Karpas-422 (cell line): Measurements from ENCODE around the gene SIPA1. TPM values are rescaled to one million over a fixed set of nuclear protein-coding genes. Genes with fewer than 3 reads are reported as not detected.

Experiments used
- DNase-seq: peaks from one replicate; pipeline ENCODE4 v3.0.0-alpha.2; 2015
- H2AFZ ChIP-seq: fragments of 200-600 bp; sonication (generic); 2 replicates; pipeline ENCODE4 v1.6.1; 2014; ENCODE audit warnings: antibody characterized with exemption, low read length, mixed read lengths
- H3K27ac ChIP-seq: fragments of 200-600 bp; sonication (generic); 2 replicates; pipeline ENCODE4 v1.5.1; 2014; ENCODE audit warnings: mild to moderate bottlenecking, low read length, moderate library complexity
- H3K27me3 ChIP-seq: fragments of 200-600 bp; sonication (generic); 2 replicates; pipeline ENCODE4 v1.6.1; 2014; ENCODE audit warnings: low read length, mixed read lengths
- H3K36me3 ChIP-seq: fragments of 200-600 bp; sonication (generic); 2 replicates; pipeline ENCODE4 v1.6.1; 2014; ENCODE audit warnings: low read length, mixed read lengths; ENCODE audit not compliant: insufficient read depth
- H3K4me1 ChIP-seq: fragments of 200-600 bp; sonication (generic); 2 replicates; pipeline ENCODE4 v1.6.1; 2014; ENCODE audit warnings: mild to moderate bottlenecking, low read length, mixed read lengths
- H3K4me2 ChIP-seq: fragments of 200-600 bp; sonication (generic); 2 replicates; pipeline ENCODE4 v1.6.1; 2014; ENCODE audit warnings: low read length, low read depth, mild to moderate bottlenecking; ENCODE audit not compliant: poor library complexity, severe bottlenecking
- H3K4me3 ChIP-seq: fragments of 200-600 bp; sonication (generic); 2 replicates; pipeline ENCODE4 v1.5.1; 2014; ENCODE audit warnings: mild to moderate bottlenecking, antibody characterized with exemption, low read length, mixed read lengths
- H3K79me2 ChIP-seq: fragments of 200-600 bp; sonication (generic); 2 replicates; pipeline ENCODE4 v1.6.1; 2014; ENCODE audit warnings: mild to moderate bottlenecking, low read length, mixed read lengths
- H3K9ac ChIP-seq: fragments of 200-600 bp; sonication (generic); 2 replicates; pipeline ENCODE4 v1.6.0; 2014; ENCODE audit warnings: low read length
- H3K9me2 ChIP-seq: fragments of 200-600 bp; sonication (generic), shearing (Covaris generic); replicated peaks from 2 replicates; pipeline ENCODE4 v1.6.0; 2014; ENCODE audit warnings: mild to moderate bottlenecking, low read length, moderate library complexity; ENCODE audit not compliant: insufficient read depth
- H3K9me3 ChIP-seq: fragments of 300-700, 200-600 bp; sonication (generic); 2 replicates; pipeline ENCODE4 v1.6.1; 2014; ENCODE audit warnings: low read length, mixed read lengths
- H4K20me1 ChIP-seq: fragments of 200-600 bp; sonication (generic); 2 replicates; pipeline ENCODE4 v1.6.1; 2014; ENCODE audit warnings: mild to moderate bottlenecking, antibody characterized with exemption, low read length, low read depth; ENCODE audit not compliant: insufficient read depth
- total RNA-seq: library from RNA; depleted of rRNA; stranded (reverse); fragments of >200 nt; shearing (Covaris generic); gene quantifications from 2 replicates; pipeline ENCODE4 v1.2.3, GENCODE V29; 2014; ENCODE audit warnings: low replicate concordance

The SIPA1 gene
- total RNA-seq, 1 experiment from 2014 or later, result 74.6 TPM

DNA sequence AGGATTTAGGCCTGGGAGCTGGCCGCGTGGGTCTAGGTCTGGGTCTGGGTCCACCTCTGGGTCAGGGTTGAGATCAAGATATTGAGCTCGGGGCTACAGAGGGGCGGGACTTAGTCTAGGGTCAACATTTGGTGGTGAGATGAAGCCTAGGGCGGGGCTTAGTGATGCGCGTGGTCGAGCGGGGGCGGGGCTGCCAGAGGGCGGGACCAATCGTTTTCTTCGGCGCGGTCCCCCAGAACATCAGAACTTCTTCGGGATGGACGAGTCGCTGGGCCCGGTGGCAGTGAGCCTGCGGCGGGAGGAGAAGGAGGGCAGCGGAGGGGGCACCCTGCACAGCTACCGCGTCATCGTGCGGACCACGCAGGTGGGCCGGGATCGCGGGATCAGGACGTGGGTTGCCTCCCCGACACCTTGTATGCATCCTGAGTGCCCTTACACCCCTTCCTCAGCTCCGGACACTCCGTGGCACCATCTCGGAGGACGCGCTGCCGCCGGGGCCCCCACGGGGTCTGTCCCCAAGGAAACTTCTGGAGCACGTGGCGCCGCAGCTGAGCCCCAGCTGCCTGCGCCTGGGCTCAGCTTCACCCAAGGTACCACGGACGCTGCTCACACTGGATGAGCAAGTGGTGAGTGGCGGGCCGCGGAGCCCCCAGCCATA lies 4.2 kb downstream of the SIPA1 start:
- 0 out of 2 replicates have a peak, but pooled peaks cover 9% of the 10 kb centered on the region for H3K36me3 ChIP-seq
- H3K9me3 ChIP-seq, result no peaks in the 10 kb centered on the region
- H3K79me2 ChIP-seq, result peaks cover 30% of the 10 kb centered on the region
- H2AFZ ChIP-seq, result no peak overlapping the region
- peak; percentile 82 for DNase-seq
- H3K9ac ChIP-seq, result peak overlapping the region; percentile 92
- peak overlapping the region; percentile 89 for H3K4me3 ChIP-seq
- peak overlapping the region; percentile 99 for H3K27ac ChIP-seq
- no peaks in the 10 kb centered on the region for H3K27me3 ChIP-seq
- H3K4me2 ChIP-seq, result peak overlapping the region; percentile 95
- peaks cover 4% of the 10 kb centered on the region; the same call in 1 of the 2 replicates for H4K20me1 ChIP-seq
- H3K4me1 ChIP-seq, result peaks cover 53% of the 10 kb centered on the region
- no peaks in the 10 kb centered on the region for H3K9me2 ChIP-seq

DNA sequence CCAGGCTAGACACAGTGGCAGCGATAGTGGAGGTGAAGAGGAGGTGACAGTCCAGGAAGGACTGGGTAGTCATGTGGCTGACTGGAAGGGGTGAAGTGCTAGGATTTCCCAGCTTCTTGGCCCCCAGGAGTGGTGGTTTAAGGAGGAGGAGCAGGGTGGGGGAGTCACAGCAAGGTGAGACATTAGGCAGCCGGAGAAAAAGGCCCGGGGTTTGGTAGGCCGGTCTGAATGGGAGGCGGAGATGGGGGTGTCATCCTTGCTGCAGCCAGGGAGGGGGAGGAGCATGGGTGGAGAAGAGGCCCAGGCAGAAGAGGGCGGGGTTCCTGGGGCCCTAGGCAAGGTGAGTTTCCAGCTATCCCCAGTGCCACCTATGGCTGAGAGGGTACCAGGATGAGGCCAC lies 6.1 kb downstream of the SIPA1 start:
- peaks cover 4% of the 10 kb centered on the region; the same call in 1 of the 2 replicates for H4K20me1 ChIP-seq
- H3K79me2 ChIP-seq, result peaks cover 30% of the 10 kb centered on the region
- H3K27me3 ChIP-seq, result no peaks in the 10 kb centered on the region
- H3K9me3 ChIP-seq, result no peaks in the 10 kb centered on the region
- H3K36me3 ChIP-seq, result 0 out of 2 replicates have a peak, but pooled peaks cover 9% of the 10 kb centered on the region
- H3K9ac ChIP-seq, result no peak overlapping the region
- H3K27ac ChIP-seq, result no peak overlapping the region
- H2AFZ ChIP-seq, result no peak overlapping the region
- no peak overlapping the region for H3K4me2 ChIP-seq
- DNase-seq, result no peak
- peaks cover 39% of the 10 kb centered on the region for H3K4me1 ChIP-seq
- no peak overlapping the region for H3K4me3 ChIP-seq
- H3K9me2 ChIP-seq, result no peaks in the 10 kb centered on the region

DNA sequence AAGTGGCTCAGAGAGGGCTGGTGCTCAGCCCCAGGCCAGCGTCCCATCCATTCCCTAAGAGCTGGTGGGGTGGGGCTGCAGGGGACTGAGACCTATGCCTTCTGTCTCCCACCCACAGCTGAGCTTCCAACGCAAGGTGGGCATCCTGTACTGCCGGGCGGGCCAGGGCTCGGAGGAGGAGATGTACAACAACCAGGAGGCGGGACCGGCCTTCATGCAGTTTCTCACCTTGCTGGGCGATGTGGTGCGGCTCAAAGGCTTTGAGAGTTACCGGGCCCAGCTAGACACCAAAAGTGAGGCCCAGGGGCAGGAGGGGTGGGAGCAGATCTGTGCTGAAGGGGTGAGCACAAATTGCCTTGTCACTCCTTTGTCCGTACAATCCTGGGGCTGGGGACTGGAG lies 6.9 kb downstream of the SIPA1 start:
- Histone ChIP-seq H4K20me1 (peaks cover 4% of the 10 kb centered on the region; the same call in 1 of the 2 replicates), H3K9me3 (no peaks in the 10 kb centered on the region), H3K4me1 (peaks cover 30% of the 10 kb centered on the region), H3K36me3 (0 out of 2 replicates have a peak, but pooled peaks cover 9% of the 10 kb centered on the region), H3K4me2 (no peak overlapping the region), H3K9me2 (no peaks in the 10 kb centered on the region), H2AFZ (no peak overlapping the region), H3K27ac (no peak overlapping the region), H3K4me3 (no peak overlapping the region), H3K79me2 (peaks cover 30% of the 10 kb centered on the region), H3K27me3 (no peaks in the 10 kb centered on the region), H3K9ac (no peak overlapping the region)
- DNase-seq, result no peak

DNA sequence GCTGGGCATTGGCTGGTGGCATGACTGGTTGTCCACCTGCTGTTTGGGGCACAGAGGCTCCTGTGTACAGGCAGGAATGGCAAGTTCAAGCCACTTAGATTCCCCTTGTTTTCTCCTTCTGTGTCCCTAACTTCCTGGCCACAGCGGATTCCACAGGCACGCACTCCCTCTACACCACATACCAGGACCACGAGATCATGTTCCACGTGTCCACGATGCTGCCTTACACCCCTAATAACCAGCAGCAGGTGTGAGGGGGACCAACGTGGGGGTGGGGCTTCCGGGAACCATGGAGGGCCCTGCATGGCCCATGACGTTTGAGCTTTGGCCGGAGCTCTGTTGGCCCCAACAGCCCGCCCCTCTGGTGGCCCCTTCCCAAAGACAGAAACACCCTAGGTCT lies 7.8 kb downstream of the SIPA1 start:
- Histone ChIP-seq H3K4me3 (no peak overlapping the region), H3K9me2 (no peaks in the 10 kb centered on the region), H4K20me1 (peaks cover 4% of the 10 kb centered on the region; the same call in 1 of the 2 replicates), H3K9ac (no peak overlapping the region), H3K27ac (no peak overlapping the region), H3K4me1 (peaks cover 21% of the 10 kb centered on the region), H3K36me3 (0 out of 2 replicates have a peak, but pooled peaks cover 9% of the 10 kb centered on the region), H3K9me3 (no peaks in the 10 kb centered on the region), H3K4me2 (no peak overlapping the region), H3K79me2 (peaks cover 26% of the 10 kb centered on the region), H2AFZ (no peak overlapping the region), H3K27me3 (no peaks in the 10 kb centered on the region)
- no peak for DNase-seq

DNA sequence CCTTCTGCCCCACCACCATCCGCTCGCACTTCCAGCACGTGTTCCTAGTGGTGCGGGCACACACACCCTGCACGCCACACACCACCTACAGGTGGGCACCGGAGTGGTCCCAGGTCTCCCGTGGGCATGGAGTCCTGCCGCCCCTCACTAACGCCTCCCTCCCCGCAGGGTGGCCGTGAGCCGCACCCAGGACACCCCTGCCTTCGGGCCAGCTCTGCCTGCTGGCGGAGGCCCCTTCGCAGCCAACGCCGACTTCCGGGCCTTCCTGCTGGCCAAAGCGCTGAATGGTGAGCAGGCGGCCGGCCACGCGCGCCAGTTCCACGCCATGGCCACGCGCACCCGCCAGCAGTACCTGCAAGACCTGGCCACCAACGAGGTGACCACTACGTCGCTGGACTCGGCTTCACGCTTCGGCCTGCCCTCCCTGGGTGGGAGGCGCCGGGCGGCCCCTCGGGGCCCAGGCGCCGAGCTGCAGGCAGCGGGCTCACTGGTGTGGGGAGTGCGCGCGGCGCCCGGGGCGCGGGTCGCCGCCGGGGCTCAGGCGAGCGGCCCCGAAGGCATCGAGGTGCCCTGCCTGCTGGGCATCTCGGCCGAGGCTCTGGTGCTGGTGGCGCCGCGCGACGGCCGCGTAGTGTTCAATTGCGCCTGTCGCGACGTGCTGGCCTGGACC lies 8.5 kb downstream of the SIPA1 start:
- peaks cover 15% of the 10 kb centered on the region for H3K4me1 ChIP-seq
- H3K4me2 ChIP-seq, result no peak overlapping the region
- H3K36me3 ChIP-seq, result 0 out of 2 replicates have a peak, but pooled peaks cover 9% of the 10 kb centered on the region

DNA sequence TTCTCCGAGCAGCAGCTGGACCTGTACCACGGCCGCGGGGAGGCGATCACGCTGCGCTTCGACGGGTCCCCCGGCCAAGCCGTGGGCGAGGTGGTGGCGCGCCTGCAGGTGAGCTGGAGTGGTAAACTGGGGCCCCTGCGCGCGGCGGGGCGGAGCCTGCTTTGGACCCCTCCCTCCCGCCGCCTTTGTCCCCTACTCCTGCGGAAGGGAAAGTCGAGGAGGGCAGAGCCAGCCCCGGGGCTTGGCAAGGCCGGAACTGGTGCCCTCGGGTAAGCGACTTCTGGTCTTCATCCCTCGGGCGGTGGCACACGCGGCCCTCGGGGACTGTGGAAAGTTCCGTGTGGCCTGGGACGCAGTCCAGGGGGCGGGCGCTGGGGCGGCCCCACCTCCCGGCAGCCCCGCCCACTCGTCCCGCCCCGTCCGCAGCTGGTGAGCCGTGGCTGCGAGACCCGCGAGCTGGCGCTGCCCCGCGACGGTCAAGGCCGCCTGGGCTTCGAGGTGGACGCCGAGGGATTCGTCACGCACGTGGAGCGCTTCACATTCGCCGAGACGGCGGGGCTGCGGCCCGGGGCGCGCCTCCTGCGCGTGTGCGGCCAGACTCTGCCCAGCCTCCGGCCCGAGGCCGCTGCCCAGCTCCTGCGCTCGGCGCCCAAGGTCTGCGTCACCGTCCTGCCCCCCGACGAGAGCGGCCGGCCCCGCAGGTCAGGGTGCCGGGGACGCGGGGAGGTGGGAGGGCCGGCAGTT lies 9.2 kb downstream of the SIPA1 start:
- no peaks in the 10 kb centered on the region for H3K9me3 ChIP-seq
- peaks cover 4% of the 10 kb centered on the region; the same call in 1 of the 2 replicates for H4K20me1 ChIP-seq
- H3K9ac ChIP-seq, result no peak overlapping the region
- H3K4me1 ChIP-seq, result peaks cover 17% of the 10 kb centered on the region
- no peak overlapping the region for H3K4me3 ChIP-seq
- no peak overlapping the region for H3K27ac ChIP-seq
- no peaks in the 10 kb centered on the region for H3K9me2 ChIP-seq
- DNase-seq, result no peak
- no peaks in the 10 kb centered on the region for H3K27me3 ChIP-seq
- no peak overlapping the region for H2AFZ ChIP-seq
- peaks cover 12% of the 10 kb centered on the region for H3K79me2 ChIP-seq
- 0 out of 2 replicates have a peak, but pooled peaks cover 9% of the 10 kb centered on the region for H3K36me3 ChIP-seq
- no peak overlapping the region for H3K4me2 ChIP-seq

More for the DNA sequence above, 8.5 kb downstream of the SIPA1 start:
- no peak for DNase-seq
- Histone ChIP-seq H2AFZ (no peak overlapping the region), H3K27ac (no peak overlapping the region), H4K20me1 (peaks cover 4% of the 10 kb centered on the region; the same call in 1 of the 2 replicates), H3K9me3 (no peaks in the 10 kb centered on the region), H3K79me2 (peaks cover 19% of the 10 kb centered on the region), H3K9me2 (no peaks in the 10 kb centered on the region), H3K27me3 (no peaks in the 10 kb centered on the region), H3K9ac (no peak overlapping the region), H3K4me3 (no peak overlapping the region)

DNA sequence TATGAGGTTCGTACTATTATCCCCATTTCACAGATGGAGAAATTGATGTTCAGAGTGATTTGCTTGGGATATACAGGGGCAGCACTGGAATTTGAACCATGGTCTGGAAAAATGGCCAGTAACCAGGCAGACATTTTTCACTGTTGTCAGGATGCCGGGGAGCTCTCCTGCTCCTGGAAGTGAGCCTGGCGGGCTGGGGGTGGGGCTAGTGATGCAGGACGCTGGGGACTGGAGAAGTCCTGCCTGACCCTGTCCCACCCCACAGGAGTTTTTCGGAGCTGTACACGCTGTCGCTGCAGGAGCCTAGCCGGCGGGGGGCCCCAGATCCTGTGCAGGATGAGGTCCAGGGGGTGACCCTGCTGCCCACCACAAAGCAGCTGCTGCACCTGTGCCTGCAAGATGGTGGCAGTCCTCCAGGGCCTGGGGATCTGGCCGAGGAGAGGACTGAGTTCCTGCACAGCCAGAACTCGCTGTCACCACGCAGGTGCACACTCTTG lies 11.1 kb downstream of the SIPA1 start:
- no peak overlapping the region for H3K27ac ChIP-seq
- H3K9me2 ChIP-seq, result no peaks in the 10 kb centered on the region
- peaks cover 4% of the 10 kb centered on the region; the same call in 1 of the 2 replicates for H4K20me1 ChIP-seq
- no peak overlapping the region for H3K9ac ChIP-seq
- H3K4me3 ChIP-seq, result no peak overlapping the region
- H3K79me2 ChIP-seq, result no peaks in the 10 kb centered on the region; the same call in 1 of the 2 replicates
- peaks cover 14% of the 10 kb centered on the region; the same call in 1 of the 2 replicates for H3K36me3 ChIP-seq
- H3K9me3 ChIP-seq, result no peaks in the 10 kb centered on the region
- DNase-seq, result peak; percentile 38
- H3K4me1 ChIP-seq, result peaks cover 24% of the 10 kb centered on the region
- H3K4me2 ChIP-seq, result no peak overlapping the region
- H2AFZ ChIP-seq, result no peak overlapping the region
- H3K27me3 ChIP-seq, result no peaks in the 10 kb centered on the region
